ENCODE data around the gene OR5H15.
"Not testable (repeated sequence)": the region's sequence is repeated elsewhere in the genome, so short reads cannot be mapped to it uniquely, and the experiment has no call there.

OR5H15 gene

DNA sequence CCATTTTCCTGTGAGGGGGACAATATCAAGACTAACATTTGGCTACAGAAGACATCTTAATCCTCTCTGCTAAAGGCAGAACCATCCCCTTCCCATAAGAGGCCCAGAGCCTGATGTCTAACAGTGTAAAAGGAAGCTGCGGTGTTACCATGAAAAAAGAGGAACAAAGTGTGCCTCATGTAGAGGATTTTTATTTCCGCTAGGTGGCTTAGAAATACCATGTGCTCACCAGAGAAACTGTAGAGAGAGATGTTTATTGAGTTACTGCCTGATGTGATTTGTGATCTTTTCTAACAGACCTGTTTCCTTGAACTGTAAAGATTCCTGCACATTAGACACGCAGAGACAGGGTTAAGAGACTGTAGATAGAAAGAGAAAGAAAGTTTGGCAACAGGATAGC is 22.0 kb downstream of the OR5H15 start:
- Mint-ChIP-seq H3K27me3 (ENCODE audit: low read depth) (peaks cover 5% of the 10 kb centered on the region), H3K9me3 (no peaks in the 10 kb centered on the region), H3K4me1 (ENCODE audit: low read depth) (peaks cover 4% of the 10 kb centered on the region), H3K4me3 (no peak overlapping the region), H3K27ac (no peak overlapping the region), H3K36me3 (ENCODE audit: low read depth) (no peaks in the 10 kb centered on the region)
- DNase-seq (ENCODE audit: low spot score), result no peak

GRCh38 chr3:98190911-98191310 is 24.4 kb downstream of the OR5H15 start:
- H3K27me3 Mint-ChIP-seq (ENCODE audit: low read depth); H3K9me3 Mint-ChIP-seq; DNase-seq (ENCODE audit: low spot score); H3K4me1 Mint-ChIP-seq (ENCODE audit: low read depth); H3K4me3 Mint-ChIP-seq; H3K27ac Mint-ChIP-seq; H3K36me3 Mint-ChIP-seq (ENCODE audit: low read depth): not testable (repeated sequence)

- DNase-seq (ENCODE audit: low spot score); H3K27ac Mint-ChIP-seq; H3K4me3 Mint-ChIP-seq; H3K27me3 Mint-ChIP-seq (ENCODE audit: low read depth); H3K9me3 Mint-ChIP-seq; H3K4me1 Mint-ChIP-seq (ENCODE audit: low read depth); H3K36me3 Mint-ChIP-seq (ENCODE audit: low read depth): not testable (repeated sequence)
Measured at GRCh38 chr3:98196293-98196692, 29.8 kb downstream of the OR5H15 start.

DNA sequence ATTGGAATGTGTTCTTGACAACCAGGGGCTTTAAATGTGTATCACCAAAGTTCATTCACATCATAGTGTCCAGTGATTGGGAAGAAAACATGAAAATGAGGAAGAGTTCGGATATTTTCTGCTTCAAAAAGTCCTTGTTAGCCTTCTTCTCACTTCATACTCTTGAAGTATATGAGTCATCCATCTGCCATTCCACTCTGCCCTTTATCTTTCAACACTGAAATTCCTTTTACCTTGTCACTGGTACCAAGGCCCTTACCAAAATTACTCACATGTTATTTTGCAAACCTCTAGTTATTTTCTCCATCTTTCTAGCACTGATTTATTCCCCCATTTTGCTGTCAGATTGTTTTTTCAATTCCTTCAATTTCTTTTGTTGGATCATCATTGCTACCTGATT is 32.5 kb downstream of the OR5H15 start:
- Mint-ChIP-seq H3K4me1 (ENCODE audit: low read depth) (no peaks in the 10 kb centered on the region), H3K9me3 (no peaks in the 10 kb centered on the region), H3K36me3 (ENCODE audit: low read depth) (no peaks in the 10 kb centered on the region), H3K27ac (no peak overlapping the region), H3K27me3 (ENCODE audit: low read depth) (no peaks in the 10 kb centered on the region), H3K4me3 (no peak overlapping the region)
- no peak for DNase-seq (ENCODE audit: low spot score)

GRCh38 chr3:98209244-98209643 is 42.7 kb downstream of the OR5H15 start:
- no peak for DNase-seq (ENCODE audit: low spot score)
- Mint-ChIP-seq H3K27ac (no peak overlapping the region), H3K36me3 (ENCODE audit: low read depth) (no peaks in the 10 kb centered on the region), H3K27me3 (ENCODE audit: low read depth) (no peaks in the 10 kb centered on the region), H3K4me3 (no peak overlapping the region), H3K9me3 (no peaks in the 10 kb centered on the region), H3K4me1 (ENCODE audit: low read depth) (no peaks in the 10 kb centered on the region)

DNA sequence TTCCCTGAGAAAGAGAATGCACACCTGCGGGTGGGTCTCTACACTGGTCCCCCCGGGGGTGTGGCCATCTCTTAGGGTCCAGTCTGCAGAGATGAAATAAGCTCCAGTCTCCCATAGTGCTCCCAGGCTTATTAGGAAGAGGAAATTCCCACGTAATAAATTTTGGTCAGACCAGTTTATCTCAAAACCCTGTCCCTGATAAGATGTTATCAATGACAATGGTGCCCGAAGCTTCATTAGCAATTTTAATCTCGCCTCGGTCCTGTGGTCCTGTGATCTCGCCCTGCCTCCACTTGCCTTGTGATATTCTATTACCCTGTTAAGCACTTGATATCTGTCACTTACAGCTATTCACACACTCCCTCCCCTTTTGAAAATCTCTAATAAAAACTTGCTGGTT is 46.8 kb downstream of the OR5H15 start:
- H3K4me1 Mint-ChIP-seq (ENCODE audit: low read depth), result no peaks in the 10 kb centered on the region
- H3K27ac Mint-ChIP-seq, result no peak overlapping the region

DNA sequence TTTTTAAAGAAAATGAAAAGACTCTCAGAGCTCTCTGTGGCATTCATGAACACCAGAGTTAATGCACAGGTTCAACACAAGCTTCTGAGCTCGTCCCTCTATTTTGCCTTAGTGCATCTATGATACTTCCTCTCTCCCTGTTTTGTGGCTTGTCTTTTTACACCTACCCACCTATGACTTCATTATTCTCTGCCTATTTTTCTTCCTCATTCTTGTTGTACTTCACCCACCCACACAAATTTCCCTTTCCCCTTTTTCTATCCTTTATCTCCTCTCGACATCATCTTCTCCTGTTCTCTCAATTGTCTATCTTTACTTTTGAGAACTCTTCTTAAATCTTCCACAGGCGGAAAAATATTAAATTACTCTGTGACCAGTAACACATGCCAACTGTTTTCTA is 48.6 kb downstream of the OR5H15 start:
- no peaks in the 10 kb centered on the region for H3K4me1 Mint-ChIP-seq (ENCODE audit: low read depth)
- no peaks in the 10 kb centered on the region for H3K36me3 Mint-ChIP-seq (ENCODE audit: low read depth)
- no peak overlapping the region for H3K27ac Mint-ChIP-seq
- no peaks in the 10 kb centered on the region for H3K27me3 Mint-ChIP-seq (ENCODE audit: low read depth)
- no peaks in the 10 kb centered on the region for H3K9me3 Mint-ChIP-seq
- no peak overlapping the region for H3K4me3 Mint-ChIP-seq
- DNase-seq (ENCODE audit: low spot score), result no peak

More for the DNA sequence above, 46.8 kb downstream of the OR5H15 start:
- Mint-ChIP-seq H3K36me3 (ENCODE audit: low read depth) (no peaks in the 10 kb centered on the region), H3K9me3 (no peaks in the 10 kb centered on the region), H3K27me3 (ENCODE audit: low read depth) (no peaks in the 10 kb centered on the region), H3K4me3 (no peak overlapping the region)
- DNase-seq (ENCODE audit: low spot score), result no peak

All from T-helper 2 cell treated with Interferon-gamma antibody and Interleukin-4, amounts not matched to agents 5 μg/mL and 100 μg/mL, for 36 hours (primary cell).